GM10266 (cell line): ENCODE results near the gene HSPG2.
"Not testable (repeated sequence)": the region's sequence is repeated elsewhere in the genome, so short reads cannot be mapped to it uniquely, and the experiment has no call there.

ENCODE experiments used
- DNase-seq: peaks from one replicate; pipeline ENCODE4 v3.0.0; 2012; ENCODE audit errors: extremely low spot score
- CTCF ChIP-seq: IDR thresholded peaks from 2 replicates; pipeline ENCODE4 v1.5.1; 2012; ENCODE audit warnings: mild to moderate bottlenecking, low read depth; ENCODE audit not compliant: control insufficient read depth, insufficient read depth; ENCODE audit errors: missing control alignments

Gene HSPG2

GRCh38 chr1:21831454-21831970 is 105.6 kb downstream of the HSPG2 start:
- DNase-seq = no peak
- TF ChIP-seq CTCF = no peak

GRCh38 chr1:21830792-21831453 is 106.2 kb downstream of the HSPG2 start:
- TF ChIP-seq CTCF = no peak
- DNase-seq = no peak

- no peak for DNase-seq
- TF ChIP-seq CTCF = no peak
Observed at GRCh38 chr1:21829294-21829693, 107.8 kb downstream of the HSPG2 start.

GRCh38 chr1:21828506-21829210 is 108.5 kb downstream of the HSPG2 start:
- TF ChIP-seq CTCF = no peak
- DNase-seq = no peak

- TF ChIP-seq CTCF = no peak
- no peak for DNase-seq
Observed at GRCh38 chr1:21828075-21828474, 109.0 kb downstream of the HSPG2 start.

GRCh38 chr1:21827141-21827679 is 109.9 kb downstream of the HSPG2 start:
- no peak for TF ChIP-seq CTCF
- DNase-seq = no peak

GRCh38 chr1:21826694-21827093 is 110.4 kb downstream of the HSPG2 start:
- DNase-seq = not testable (repeated sequence)

- DNase-seq = no peak
- no peak for TF ChIP-seq CTCF
Observed at GRCh38 chr1:21825393-21825792, 111.7 kb downstream of the HSPG2 start.
